ENCODE data around the gene GYG2.
"Not testable (repeated sequence)": the region's sequence is repeated elsewhere in the genome, so short reads cannot be mapped to it uniquely, and the experiment has no call there.

GYG2 gene

GRCh38 chrX:2828344-2828958, at the start of gene GYG2:
Gene GYG2, plus strand, starts transcription at chrX:2828930. Its CDS starts 1,259 bp downstream, at chrX:2830189.
- no peak for DNase-seq

GRCh38 chrX:2780472-2781225, 48.1 kb upstream of the GYG2 start:
- not testable (repeated sequence) for DNase-seq

GRCh38 chrX:2781226-2781571, 47.5 kb upstream of the GYG2 start:
- DNase-seq: no peak

GRCh38 chrX:2781698-2782097, 47.0 kb upstream of the GYG2 start:
- no peak for DNase-seq

GRCh38 chrX:2782171-2782570, 46.6 kb upstream of the GYG2 start:
- DNase-seq: no peak

GRCh38 chrX:2782778-2783177, 46.0 kb upstream of the GYG2 start:
- DNase-seq: no peak

GRCh38 chrX:2784026-2784425, 44.7 kb upstream of the GYG2 start:
- DNase-seq: no peak

GRCh38 chrX:2785538-2785937, 43.2 kb upstream of the GYG2 start:
- DNase-seq: no peak

GRCh38 chrX:2788980-2789379, 39.8 kb upstream of the GYG2 start:
- no peak for DNase-seq

- DNase-seq: no peak
Measured at GRCh38 chrX:2789569-2789968, 39.2 kb upstream of the GYG2 start.

- DNase-seq: no peak
Measured at GRCh38 chrX:2793752-2794151, 35.0 kb upstream of the GYG2 start.

- no peak for DNase-seq
Measured at GRCh38 chrX:2794336-2794735, 34.4 kb upstream of the GYG2 start.

- not testable (repeated sequence) for DNase-seq
Measured at GRCh38 chrX:2796808-2797207, 31.9 kb upstream of the GYG2 start.

GRCh38 chrX:2799369-2799768, 29.4 kb upstream of the GYG2 start:
- DNase-seq: no peak

GRCh38 chrX:2799980-2800379, 28.8 kb upstream of the GYG2 start:
- not testable (repeated sequence) for DNase-seq

- DNase-seq: no peak
Measured at GRCh38 chrX:2801223-2801622, 27.5 kb upstream of the GYG2 start.

GRCh38 chrX:2802376-2803090, 26.2 kb upstream of the GYG2 start:
- not testable (repeated sequence) for DNase-seq

- DNase-seq: not testable (repeated sequence)
Measured at GRCh38 chrX:2803486-2803885, 25.2 kb upstream of the GYG2 start.

GRCh38 chrX:2804106-2804843, 24.5 kb upstream of the GYG2 start:
- DNase-seq: not testable (repeated sequence)

GRCh38 chrX:2804858-2805257, 23.9 kb upstream of the GYG2 start:
- DNase-seq: not testable (repeated sequence)

- no peak for DNase-seq
Measured at GRCh38 chrX:2811271-2811670, 17.5 kb upstream of the GYG2 start.

- peak in 1 of 2 experiments; percentile 12 for DNase-seq
Measured at GRCh38 chrX:2812161-2812907, 16.4 kb upstream of the GYG2 start.

GRCh38 chrX:2817036-2817435, 11.7 kb upstream of the GYG2 start:
- DNase-seq: no peak
